Inflammatory macrophage (primary cell): Measurements from ENCODE around the gene SESN3.
"Not testable (repeated sequence)": the region's sequence is repeated elsewhere in the genome, so short reads cannot be mapped to it uniquely, and the experiment has no call there.

Source experiments
- DNase-seq, 2 donors: peaks; one replicate each; pipeline ENCODE4 v3.0.0-alpha.2; 2020 to 2022

The SESN3 gene

DNA sequence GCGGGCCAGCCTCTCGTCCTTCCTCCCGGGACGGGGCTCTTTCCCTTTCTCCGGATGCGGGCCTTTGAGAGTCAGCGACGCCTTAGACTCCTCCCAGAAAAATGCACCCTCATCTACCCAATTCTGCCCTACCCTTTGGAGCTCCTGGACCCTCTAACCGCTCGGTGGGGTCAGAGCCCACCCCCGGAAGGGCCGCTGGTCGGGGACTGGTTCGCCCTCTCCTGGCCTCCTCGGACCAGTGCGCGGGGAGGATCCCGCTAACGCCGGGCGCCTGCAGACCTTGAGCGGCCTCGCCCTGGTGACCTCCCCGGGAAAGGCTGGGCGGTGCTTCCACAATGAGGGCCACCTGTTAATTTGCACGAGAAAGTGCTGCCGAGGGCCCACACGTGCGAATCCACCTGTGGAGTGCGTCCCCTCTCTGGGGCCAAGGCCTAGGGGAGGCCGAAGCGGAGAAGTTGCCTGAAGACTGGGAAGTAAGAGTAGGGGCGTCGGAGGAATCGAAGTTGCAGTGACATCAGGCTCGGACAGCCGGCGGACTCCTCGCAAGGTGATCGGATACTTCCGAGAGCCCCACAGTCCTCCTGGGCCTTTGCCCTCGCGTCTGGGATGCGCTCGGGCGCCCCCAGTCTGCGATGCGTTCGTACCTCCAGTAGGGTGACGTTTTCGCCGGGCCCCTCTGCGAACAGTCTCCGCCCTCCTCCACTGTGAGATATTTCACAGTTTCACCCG lies 79.9 kb downstream of the SESN3 start:
- DNase-seq: peak; percentile 88 to 90

GRCh38 chr11:95149651-95150364 lies 81.2 kb downstream of the SESN3 start:
- DNase-seq: no peak

DNA sequence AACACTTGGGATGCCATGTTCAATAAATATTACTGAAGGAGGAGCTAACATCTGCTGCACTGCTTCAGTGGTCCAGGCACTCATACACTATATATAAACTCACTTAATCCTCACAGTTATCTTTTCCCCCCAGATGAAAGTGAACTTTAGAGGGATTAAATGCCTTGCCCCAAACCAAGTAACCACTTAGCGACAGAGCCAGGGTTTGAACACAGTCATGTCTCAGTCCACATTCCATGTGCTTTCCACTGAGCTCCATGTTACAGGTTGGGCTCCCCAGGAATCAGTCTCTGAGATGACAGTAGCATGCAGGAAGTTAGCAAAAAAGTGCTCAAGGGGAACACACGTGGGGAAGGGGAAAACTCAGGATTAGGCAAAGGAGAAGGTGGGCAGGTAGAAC lies 82.1 kb downstream of the SESN3 start:
- no peak for DNase-seq

GRCh38 chr11:95148406-95148805 lies 82.6 kb downstream of the SESN3 start:
- DNase-seq: no peak

GRCh38 chr11:95147364-95147905 lies 83.6 kb downstream of the SESN3 start:
- peak; percentile 18 to 31 for DNase-seq

DNA sequence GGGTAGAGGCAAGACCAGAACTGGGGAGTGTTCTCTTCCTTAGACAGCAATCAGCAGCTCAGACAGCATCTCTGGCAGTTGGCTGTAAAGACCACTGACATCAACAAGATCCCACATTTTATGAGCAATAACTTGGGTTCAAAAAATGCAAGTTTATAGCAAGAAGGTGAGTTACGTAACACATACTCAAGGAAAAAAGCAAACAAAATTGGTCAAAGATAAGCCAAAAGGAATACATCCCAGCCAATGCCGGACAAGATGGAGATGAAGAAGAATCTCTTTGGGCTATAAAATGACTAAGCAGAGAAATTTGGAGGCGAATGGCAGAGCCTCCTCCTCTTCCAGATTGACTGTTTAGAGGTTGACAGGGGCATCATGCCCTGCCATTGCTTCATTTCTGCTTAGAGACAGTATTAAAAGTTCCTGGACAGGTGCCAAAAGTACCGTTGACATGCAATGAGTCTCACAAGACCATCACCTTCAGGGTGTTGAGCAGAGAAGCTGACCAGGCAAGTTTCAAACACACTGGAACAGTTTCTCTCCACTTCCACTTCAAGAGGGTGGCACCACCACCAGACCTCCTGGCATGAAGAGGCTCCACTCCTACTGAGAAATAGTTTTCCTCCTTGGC lies 85.5 kb downstream of the SESN3 start:
- DNase-seq: no peak

DNA sequence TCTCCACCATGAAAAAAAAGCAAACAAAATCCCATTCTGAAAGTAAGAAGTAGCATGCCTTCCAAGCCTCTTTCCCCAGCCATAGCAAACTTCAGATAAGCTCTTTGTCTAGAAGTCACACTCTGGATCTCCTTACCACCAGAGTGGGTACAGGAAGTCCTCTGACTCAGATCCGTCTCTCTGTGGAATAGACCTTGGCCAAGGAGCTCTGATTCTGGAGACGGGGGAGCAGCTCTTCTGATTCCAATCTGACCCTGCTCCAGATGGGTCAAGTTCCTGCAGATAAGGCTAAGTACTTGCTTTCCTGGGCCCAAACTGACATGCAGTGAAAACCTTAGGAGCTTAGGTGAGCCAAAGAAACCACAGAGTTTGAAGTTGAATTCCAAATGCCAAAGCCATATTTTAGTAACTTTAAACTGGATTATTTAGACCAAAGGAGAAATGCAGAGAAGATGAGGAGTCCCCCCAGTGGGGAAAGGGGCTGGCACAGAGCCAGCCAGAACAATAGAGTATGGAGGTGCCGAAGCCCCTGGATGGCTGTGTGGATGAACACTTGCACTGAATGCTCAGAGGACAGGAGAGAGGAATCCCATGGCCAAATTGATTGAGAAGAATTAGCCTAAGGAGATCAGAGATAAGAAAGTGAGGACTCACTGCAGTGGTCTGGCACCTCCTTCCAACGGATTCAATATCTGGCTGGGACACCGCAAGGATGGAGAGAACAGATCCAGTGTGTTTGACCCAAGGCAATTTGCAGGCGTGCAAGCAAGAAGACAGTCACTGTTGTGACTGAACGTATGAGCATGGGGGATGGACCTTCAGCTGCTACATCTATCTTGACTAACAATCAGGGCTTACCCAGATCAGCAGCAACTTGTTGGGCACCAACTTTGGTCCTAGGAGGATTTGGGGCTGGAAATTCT lies 86.4 kb downstream of the SESN3 start:
- DNase-seq: no peak

DNA sequence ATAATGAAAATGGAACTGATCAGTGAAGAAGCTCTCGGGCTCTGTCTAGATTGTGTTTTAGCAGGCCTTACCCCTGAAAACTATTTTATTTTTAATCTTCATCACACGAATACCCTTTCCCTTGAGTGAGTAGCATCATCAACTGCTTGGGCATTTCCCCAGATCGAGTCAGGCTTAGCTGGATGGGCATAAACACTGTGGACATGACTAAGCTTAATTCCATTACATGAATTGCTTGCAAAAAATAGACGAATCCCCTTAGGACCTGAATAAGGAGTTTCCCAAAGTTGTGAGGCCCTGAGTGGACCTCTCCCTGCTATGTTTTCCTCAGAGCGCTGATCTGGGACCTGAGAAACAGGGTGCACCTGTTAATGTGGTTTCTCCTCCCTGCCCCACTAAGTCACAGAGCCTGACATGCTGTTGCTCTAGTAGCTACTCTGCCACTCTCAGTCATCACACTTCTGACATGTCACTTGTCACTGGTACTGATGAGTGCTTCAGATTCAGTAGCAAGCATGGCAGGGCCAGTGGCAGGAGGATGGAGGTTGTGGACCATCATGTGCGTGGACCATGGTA lies 87.8 kb downstream of the SESN3 start:
- no peak for DNase-seq

- no peak for DNase-seq
Observed at GRCh38 chr11:95142431-95142830, 88.6 kb downstream of the SESN3 start.

- DNase-seq: peak; percentile 22 to 23
Observed at GRCh38 chr11:95140397-95141033, 90.5 kb downstream of the SESN3 start.

- DNase-seq: peak in 1 of 2 donors; percentile 36
Observed at GRCh38 chr11:95138448-95138847, 92.6 kb downstream of the SESN3 start.

DNA sequence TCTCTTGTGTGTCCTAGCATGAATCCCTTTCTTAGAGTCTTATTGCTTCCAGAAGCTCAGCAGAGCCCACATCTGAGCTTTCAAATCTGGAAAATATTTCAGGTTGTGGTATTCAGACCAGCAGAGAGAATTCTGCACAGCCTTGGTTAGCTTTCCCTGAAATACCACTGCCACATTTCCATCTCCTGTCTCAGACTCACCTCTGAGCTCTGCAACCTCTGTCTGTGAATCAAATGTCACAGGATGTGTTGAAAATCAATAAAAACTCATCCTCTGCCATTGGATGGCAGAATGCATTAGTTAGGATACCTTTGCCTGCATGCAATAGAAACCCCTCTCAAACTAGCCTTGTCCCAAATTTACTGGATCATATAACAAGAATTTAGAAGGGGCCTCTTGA lies 93.7 kb downstream of the SESN3 start:
- DNase-seq: no peak

DNA sequence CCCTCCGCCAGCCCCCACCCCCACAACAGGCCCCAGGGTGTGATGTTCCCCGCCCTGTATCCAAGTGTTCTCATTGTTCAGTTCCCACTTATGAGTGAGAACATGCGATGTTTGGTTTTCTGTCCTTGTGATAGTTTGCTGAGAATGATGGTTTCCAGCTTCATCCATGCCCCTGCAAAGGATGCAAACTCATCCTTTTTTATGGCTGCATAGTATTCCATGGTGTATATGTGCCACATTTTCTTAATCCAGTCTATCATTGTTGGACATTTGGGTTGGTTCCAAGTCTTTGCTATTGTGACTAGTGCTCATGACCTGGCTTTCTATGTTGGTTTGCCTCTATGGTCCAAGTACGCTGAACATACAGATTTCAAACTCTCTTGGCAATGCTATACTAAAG lies 94.3 kb downstream of the SESN3 start:
- not testable (repeated sequence) for DNase-seq

DNA sequence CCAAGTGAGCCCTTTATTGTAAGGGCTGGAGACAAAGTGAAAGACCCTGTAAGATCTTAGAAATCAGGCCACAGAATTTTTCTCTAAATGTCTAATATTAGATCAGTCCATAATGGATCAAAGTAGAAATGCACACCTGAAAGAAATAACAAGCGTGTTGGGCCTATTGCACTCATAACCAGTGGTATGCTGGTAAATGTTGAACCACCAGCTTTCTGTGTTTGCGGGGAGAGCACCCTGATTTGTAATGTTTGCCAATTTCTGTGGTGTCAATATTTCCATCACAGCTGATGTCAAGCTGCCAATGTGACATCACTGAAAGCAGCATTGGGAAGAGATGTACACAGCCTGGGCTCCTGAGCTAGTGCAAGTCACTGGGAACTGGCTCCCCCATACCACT lies 95.1 kb downstream of the SESN3 start:
- DNase-seq: no peak

DNA sequence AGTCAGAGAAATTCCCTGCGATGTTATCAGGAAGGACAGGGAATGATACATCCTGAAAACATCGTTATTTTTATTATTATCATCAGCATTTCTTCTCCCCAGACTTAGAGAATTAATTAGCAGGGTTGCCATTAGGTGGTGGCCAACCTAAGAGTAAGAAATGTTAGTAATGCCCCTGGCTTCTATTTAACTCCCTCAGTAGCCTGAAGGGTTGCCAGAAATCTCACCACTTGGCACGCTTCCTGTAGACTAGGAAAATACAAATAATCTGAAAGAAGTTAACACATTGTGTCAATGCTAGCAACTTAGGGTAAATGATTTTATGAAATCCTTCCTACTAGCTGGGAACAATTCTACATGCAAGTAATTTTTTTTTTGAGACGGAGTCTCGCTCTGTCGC lies 95.8 kb downstream of the SESN3 start:
- no peak for DNase-seq

- no peak for DNase-seq
Observed at GRCh38 chr11:95134491-95134890, 96.5 kb downstream of the SESN3 start.

DNA sequence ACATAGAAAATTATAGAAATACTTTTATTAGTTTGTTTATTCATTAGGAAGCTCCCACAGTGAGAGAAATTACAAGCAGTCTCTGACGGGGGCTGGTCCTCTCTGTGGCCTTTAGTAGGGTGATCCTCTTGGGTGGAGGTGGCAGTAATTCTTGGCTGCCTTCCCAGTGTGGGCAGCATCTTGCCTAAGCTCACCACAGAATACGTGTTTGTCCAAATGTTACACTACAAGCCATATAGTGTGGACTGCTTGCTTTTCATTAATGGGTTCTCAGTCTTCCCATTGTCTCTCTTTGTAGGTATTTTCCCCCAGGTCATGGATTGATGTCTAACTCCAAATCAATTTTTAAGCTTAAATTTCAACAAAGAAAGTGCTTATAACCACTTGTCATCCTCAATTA lies 98.0 kb downstream of the SESN3 start:
- DNase-seq: peak; percentile 70 to 83

GRCh38 chr11:95128602-95129001 lies 102.4 kb downstream of the SESN3 start:
- no peak for DNase-seq

DNA sequence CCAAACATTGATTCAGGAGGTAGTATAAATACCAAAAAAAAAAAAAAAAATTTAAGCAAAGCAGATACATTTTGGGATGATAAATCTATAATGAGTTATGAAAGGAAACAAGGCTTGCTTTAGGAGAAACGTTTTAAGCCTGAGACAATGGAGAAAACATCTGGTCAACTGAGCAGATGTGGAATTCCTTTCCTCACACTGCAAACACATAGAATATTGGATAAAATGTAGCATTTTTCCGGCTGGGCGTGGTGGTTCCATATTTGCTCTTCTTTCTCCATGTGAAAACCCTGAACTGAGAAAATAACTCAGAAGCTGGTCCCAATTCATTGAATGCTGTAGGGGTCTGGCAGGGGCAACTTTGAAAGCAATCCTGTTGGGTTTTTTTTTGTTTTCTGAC lies 107.4 kb downstream of the SESN3 start:
- no peak for DNase-seq

GRCh38 chr11:95121698-95122097 lies 109.3 kb downstream of the SESN3 start:
- DNase-seq: no peak

DNA sequence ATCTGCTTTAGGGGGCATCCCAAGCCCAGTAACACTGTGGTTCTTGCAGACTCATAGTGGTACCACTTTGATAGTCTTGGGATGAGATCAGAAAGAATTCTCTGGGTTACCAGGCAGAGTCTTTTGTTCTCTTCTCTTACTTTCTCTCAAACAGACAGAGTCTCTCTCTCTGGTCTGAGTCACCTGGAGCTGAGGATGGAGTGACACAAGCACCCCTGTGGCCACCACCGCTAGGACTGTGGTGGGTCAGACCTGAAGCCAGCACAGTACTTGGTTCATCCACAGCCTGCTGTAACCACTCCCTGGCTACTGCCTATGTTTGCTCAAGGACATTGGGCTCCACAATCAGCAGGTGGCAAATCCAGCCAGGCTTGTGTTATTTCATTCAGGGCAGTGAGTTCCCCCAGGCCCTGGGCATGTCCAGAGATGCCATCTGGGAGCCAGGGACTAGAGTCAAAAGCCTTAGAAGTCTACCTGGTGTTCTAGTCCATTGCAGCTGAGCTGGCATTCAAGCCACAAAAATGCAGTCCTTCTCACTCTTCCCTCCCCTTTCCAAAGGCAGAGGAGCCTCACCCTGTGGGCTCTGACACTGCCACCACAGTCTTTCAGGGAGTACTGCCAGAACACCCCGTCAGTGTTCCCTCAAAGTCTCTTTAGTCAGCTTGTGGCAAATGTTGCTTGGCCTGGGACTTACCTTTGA lies 111.5 kb downstream of the SESN3 start:
- DNase-seq: no peak
